Peyer's patch (tissue), 4 donors: ENCODE data around the gene CCL16.

Experiments
- POLR2A ChIP-seq, 2 donors: fragments of 450-650 bp; IDR thresholded peaks; one replicate each; pipeline ENCODE4 v1.5.1; 2017; ENCODE audit warnings: antibody characterized with exemption in 2 of 2, mild to moderate bottlenecking in 2 of 2, moderate library complexity in 2 of 2
- TF ChIP-seq, protein P1 (sequence below), 6 experiments: fragments of 450-650 bp in 4 of 6; fragments of 200-600 bp in 2 of 6; sonication (generic) in 1 of 6; IDR thresholded peaks; one replicate each; pipeline ENCODE4 v1.5.1; 2017 to 2019; ENCODE audit warnings: antibody characterized with exemption in 6 of 6, mild to moderate bottlenecking in 3 of 6, moderate library complexity in 1 of 6

DNA sequence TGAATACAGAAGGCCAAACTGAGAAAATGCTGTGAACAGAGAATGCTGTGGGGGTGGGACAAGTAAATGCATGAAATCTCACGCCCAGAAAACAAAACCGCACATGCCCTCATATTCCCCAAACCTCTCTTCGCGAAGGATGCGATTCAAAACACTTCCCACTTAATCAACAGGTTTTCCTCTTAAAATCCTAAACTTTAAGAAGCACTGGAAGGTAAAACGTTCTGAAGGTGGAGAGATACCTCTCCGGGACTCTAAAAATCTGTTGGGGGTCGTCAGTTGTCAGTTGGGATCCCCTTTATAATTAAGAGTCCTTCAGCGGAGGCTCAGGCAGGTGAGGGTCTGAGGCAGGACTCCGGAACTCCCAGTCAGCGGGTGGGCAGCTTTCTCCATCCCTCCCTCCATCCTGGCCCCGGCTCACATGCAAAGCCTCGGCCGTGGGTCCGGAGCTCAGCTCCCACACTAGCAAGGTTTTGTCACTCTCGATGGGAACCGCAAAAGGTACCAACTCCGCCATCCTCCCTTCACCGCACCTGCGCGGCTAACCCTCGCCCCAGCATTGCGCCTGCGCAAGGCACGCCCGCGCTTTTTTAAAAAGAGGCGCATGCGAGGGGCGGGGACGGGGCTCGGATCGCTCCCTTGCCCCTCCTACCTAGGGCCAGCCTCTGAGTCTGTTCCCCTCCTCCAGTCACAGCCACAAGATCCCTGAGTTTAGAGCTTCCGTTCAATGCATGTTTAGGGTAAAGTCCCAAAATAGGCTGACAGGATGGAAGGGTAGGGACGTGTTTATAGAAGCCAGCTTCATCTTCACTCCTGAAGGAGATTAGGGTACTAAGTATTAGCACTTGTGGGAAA is 50.9 kb downstream of the CCL16 start, which contains the start of gene RDM1:
- TF ChIP-seq, protein P1, sequence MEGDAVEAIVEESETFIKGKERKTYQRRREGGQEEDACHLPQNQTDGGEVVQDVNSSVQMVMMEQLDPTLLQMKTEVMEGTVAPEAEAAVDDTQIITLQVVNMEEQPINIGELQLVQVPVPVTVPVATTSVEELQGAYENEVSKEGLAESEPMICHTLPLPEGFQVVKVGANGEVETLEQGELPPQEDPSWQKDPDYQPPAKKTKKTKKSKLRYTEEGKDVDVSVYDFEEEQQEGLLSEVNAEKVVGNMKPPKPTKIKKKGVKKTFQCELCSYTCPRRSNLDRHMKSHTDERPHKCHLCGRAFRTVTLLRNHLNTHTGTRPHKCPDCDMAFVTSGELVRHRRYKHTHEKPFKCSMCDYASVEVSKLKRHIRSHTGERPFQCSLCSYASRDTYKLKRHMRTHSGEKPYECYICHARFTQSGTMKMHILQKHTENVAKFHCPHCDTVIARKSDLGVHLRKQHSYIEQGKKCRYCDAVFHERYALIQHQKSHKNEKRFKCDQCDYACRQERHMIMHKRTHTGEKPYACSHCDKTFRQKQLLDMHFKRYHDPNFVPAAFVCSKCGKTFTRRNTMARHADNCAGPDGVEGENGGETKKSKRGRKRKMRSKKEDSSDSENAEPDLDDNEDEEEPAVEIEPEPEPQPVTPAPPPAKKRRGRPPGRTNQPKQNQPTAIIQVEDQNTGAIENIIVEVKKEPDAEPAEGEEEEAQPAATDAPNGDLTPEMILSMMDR (IDR thresholded peaks at IDR 0.05): no peak
- TF ChIP-seq POLR2A (IDR thresholded peaks at IDR 0.05): no peak
